GM23338 (cell line): ENCODE results near the gene SETBP1. TPM values are rescaled to one million over a fixed set of nuclear protein-coding genes. Genes with fewer than 3 reads are reported as not detected.

Source experiments
- ATAC-seq: fragments of 200-7000 bp; cut with Tn5 transposase; 3 replicates; pipeline ENCODE4 v1.9.1; 2020
- DNase-seq: peaks from one replicate; pipeline ENCODE4 v3.0.0-alpha.2; 2015; ENCODE audit warnings: low spot score
- H2AFZ ChIP-seq: fragments of 200-600 bp; sonication (generic); 2 replicates; pipeline ENCODE4 v1.8.0; 2016; ENCODE audit warnings: antibody characterized with exemption, mild to moderate bottlenecking, moderate library complexity
- H3F3A ChIP-seq: fragments of 200-600 bp; sonication (generic); replicated peaks from 2 replicates; pipeline ENCODE4 v1.8.0; 2017; ENCODE audit warnings: antibody characterized with exemption, mixed run types, low read depth
- H3K27ac ChIP-seq: fragments of 200-600 bp; sonication (generic); 2 replicates; pipeline ENCODE4 v1.6.1; 2016; ENCODE audit warnings: low read depth
- H3K27me3 ChIP-seq: fragments of 200-600 bp; sonication (generic); 2 replicates; pipeline ENCODE4 v1.8.0; 2016; ENCODE audit warnings: mild to moderate bottlenecking, mixed run types, moderate library complexity; ENCODE audit not compliant: insufficient read depth
- H3K36me3 ChIP-seq: fragments of 200-600 bp; sonication (generic); 2 replicates; pipeline ENCODE4 v1.8.0; 2016; ENCODE audit warnings: mild to moderate bottlenecking; ENCODE audit not compliant: insufficient read depth
- H3K4me1 ChIP-seq: fragments of 200-600 bp; sonication (generic); 2 replicates; pipeline ENCODE4 v1.8.0; 2016; ENCODE audit warnings: mild to moderate bottlenecking, moderate library complexity; ENCODE audit not compliant: insufficient read depth
- H3K4me2 ChIP-seq: fragments of 200-600 bp; sonication (generic); 2 replicates; pipeline ENCODE4 v1.7.1; 2017; ENCODE audit warnings: mixed run types
- H3K4me3 ChIP-seq: fragments of 200-600 bp; sonication (generic); 2 replicates; pipeline ENCODE4 v1.6.1; 2016; ENCODE audit warnings: mixed run types
- H3K79me2 ChIP-seq: fragments of 200-600 bp; sonication (generic); replicated peaks from 2 replicates; pipeline ENCODE4 v1.8.0; 2017; ENCODE audit warnings: mild to moderate bottlenecking; ENCODE audit not compliant: insufficient read depth
- H3K9me2 ChIP-seq: fragments of 200-600 bp; sonication (generic); 2 replicates; pipeline ENCODE4 v1.8.0; 2017; ENCODE audit not compliant: insufficient read depth
- H4K20me1 ChIP-seq: fragments of 200-600 bp; sonication (generic); replicated peaks from 2 replicates; pipeline ENCODE4 v1.8.0; 2017; ENCODE audit warnings: mild to moderate bottlenecking; ENCODE audit not compliant: insufficient read depth
- H3K27ac Mint-ChIP-seq: 2 replicates; pipeline ENCODE4 v1.8.0; 2020; ENCODE audit warnings: inconsistent platforms, mild to moderate bottlenecking, moderate library complexity, mixed read lengths
- H3K27me3 Mint-ChIP-seq: 3 replicates; pipeline ENCODE4 v1.8.0; 2022; ENCODE audit warnings: low read depth, mild to moderate bottlenecking, moderate library complexity, mixed read lengths, inconsistent platforms; ENCODE audit not compliant: insufficient read depth, poor library complexity
- H3K36me3 Mint-ChIP-seq: 3 replicates; pipeline ENCODE4 v1.8.0; 2021; ENCODE audit warnings: low read depth, mild to moderate bottlenecking, inconsistent platforms, moderate library complexity, mixed read lengths
- H3K4me1 Mint-ChIP-seq: 3 replicates; pipeline ENCODE4 v1.8.0; 2020; ENCODE audit warnings: mild to moderate bottlenecking, inconsistent platforms, mixed read lengths
- H3K4me3 Mint-ChIP-seq: 3 replicates; pipeline ENCODE4 v1.8.0; 2021; ENCODE audit warnings: moderate library complexity, mild to moderate bottlenecking, inconsistent platforms, mixed read lengths
- H3K9me3 Mint-ChIP-seq: 3 replicates; pipeline ENCODE4 v1.8.0; 2020; ENCODE audit warnings: moderate library complexity, mild to moderate bottlenecking, inconsistent platforms, mixed read lengths
- CREB1 ChIP-seq: fragments of 250-450 bp; sonication (Bioruptor Pico); IDR thresholded peaks from 2 replicates; pipeline ENCODE4 v1.5.0; 2020; ENCODE audit warnings: low read depth, mild to moderate bottlenecking, moderate library complexity
- CTCF ChIP-seq, 2 experiments: fragments of 200-600 bp in 1 of 2; sonication (generic) in 1 of 2; conservative IDR thresholded peaks; 2 replicates each; pipeline versions ENCODE4 v1.5.1 to v1.6.1; 2016 to 2017; ENCODE audit warnings: antibody characterized with exemption in 2 of 2, low read depth in 2 of 2, mild to moderate bottlenecking in 2 of 2, moderate library complexity in 1 of 2
- ETS1 ChIP-seq: IDR thresholded peaks from 2 replicates; pipeline ENCODE4 v1.6.1; 2016; ENCODE audit warnings: antibody characterized with exemption
- EZH2 ChIP-seq: fragments of 200-600 bp; sonication (generic); IDR thresholded peaks from one replicate; pipeline ENCODE4 v1.8.0; 2017; ENCODE audit warnings: antibody characterized with exemption, mild to moderate bottlenecking, low read depth; ENCODE audit not compliant: unreplicated experiment
- EZH2phosphoT487 ChIP-seq: fragments of 200-600 bp; sonication (generic); IDR thresholded peaks from one replicate; pipeline ENCODE4 v1.8.1; 2018; ENCODE audit warnings: antibody characterized with exemption; ENCODE audit not compliant: unreplicated experiment
- JUNB ChIP-seq: IDR thresholded peaks from one replicate; pipeline ENCODE4 v1.6.1; 2016; ENCODE audit warnings: antibody characterized with exemption; ENCODE audit not compliant: unreplicated experiment
- NANOG ChIP-seq: IDR thresholded peaks from 2 replicates; pipeline ENCODE4 v1.6.1; 2016; ENCODE audit warnings: antibody characterized with exemption, borderline replicate concordance
- POLR2AphosphoS5 ChIP-seq: IDR thresholded peaks from 2 replicates; pipeline ENCODE4 v1.6.1; 2016; ENCODE audit warnings: antibody characterized with exemption, low read depth
- REST ChIP-seq: IDR thresholded peaks from one replicate; pipeline ENCODE4 v1.6.1; 2018; ENCODE audit warnings: antibody characterized with exemption; ENCODE audit not compliant: unreplicated experiment
- STAT1 ChIP-seq: IDR thresholded peaks from one replicate; pipeline ENCODE4 v1.6.1; 2016; ENCODE audit warnings: antibody characterized with exemption; ENCODE audit not compliant: unreplicated experiment
- ZNF114 ChIP-seq: fragments of 250-450 bp; sonication (Bioruptor Pico); IDR thresholded peaks from 2 replicates; pipeline ENCODE4 v1.5.0; 2020; ENCODE audit warnings: mild to moderate bottlenecking, moderate library complexity
- ZNF331 ChIP-seq: fragments of 250-450 bp; sonication (Bioruptor Pico); IDR thresholded peaks from 2 replicates; pipeline ENCODE4 v1.5.0; 2020; ENCODE audit warnings: low read depth, mild to moderate bottlenecking, moderate library complexity
- polyA plus RNA-seq: library from polyadenylated mRNA; unstranded; fragments of >200 nt; fragmentation: Nextera tagmentation; extraction: Ambion mirVana; gene quantifications from 2 replicates; pipeline ENCODE4 v1.2.1, GENCODE V29; 2016
- total RNA-seq: library from RNA; depleted of rRNA; stranded (reverse); fragments of >200 nt; shearing (Covaris generic); gene quantifications from 2 replicates; pipeline ENCODE4 v1.2.3, GENCODE V29; 2014

Gene SETBP1
- total and polyA plus RNA-seq, 2 experiments from 2014 or later: 1.6 to 5.5 TPM

GRCh38 chr18:44651918-44652572, 28.6 kb upstream of the SETBP1 start:
- no peak overlapping the region for H3K4me3 ChIP-seq
- H3K9me2 ChIP-seq: no peaks in the 10 kb centered on the region
- no peak overlapping the region for H3K4me2 ChIP-seq
- no peak overlapping the region for H3K27ac ChIP-seq
- no peaks in the 10 kb centered on the region for H3K4me1 ChIP-seq
- DNase-seq: no peak
- H3K27me3 ChIP-seq: no peaks in the 10 kb centered on the region
- H3K4me1 Mint-ChIP-seq: peaks cover 8% of the 10 kb centered on the region; the same call in 2 of the 3 replicates
- H3K9me3 Mint-ChIP-seq: no peaks in the 10 kb centered on the region; the same call in 2 of the 3 replicates
- no peak overlapping the region for H3K4me3 Mint-ChIP-seq
- H3F3A ChIP-seq: no peaks in the 10 kb centered on the region
- no peaks in the 10 kb centered on the region for H3K36me3 Mint-ChIP-seq
- peaks cover 2% of the 10 kb centered on the region for H3K27me3 Mint-ChIP-seq
- no peaks in the 10 kb centered on the region for H4K20me1 ChIP-seq
- peak overlapping the region; percentile 20; the same call in 1 of the 2 replicates for H3K27ac Mint-ChIP-seq
- no peak overlapping the region for H2AFZ ChIP-seq
- H3K79me2 ChIP-seq: no peaks in the 10 kb centered on the region
- no peak for ATAC-seq
- TF ChIP-seq CREB1 (CRISPR knock-in tag) (no peak), REST (no peak), POLR2AphosphoS5 (no peak), NANOG (no peak), JUNB (no peak), ZNF331 (CRISPR knock-in tag) (no peak), ZNF114 (CRISPR knock-in tag) (no peak), ETS1 (no peak)
- no peaks in the 10 kb centered on the region for H3K36me3 ChIP-seq

- Histone ChIP-seq H3K27me3 (no peaks in the 10 kb centered on the region), H4K20me1 (no peaks in the 10 kb centered on the region), H3K9me2 (no peaks in the 10 kb centered on the region), H3K36me3 (no peaks in the 10 kb centered on the region), H3K4me3 (no peak overlapping the region), H3K27ac (no peak overlapping the region), H3K4me2 (no peak overlapping the region), H3K4me1 (no peaks in the 10 kb centered on the region), H3F3A (no peaks in the 10 kb centered on the region), H3K79me2 (no peaks in the 10 kb centered on the region), H2AFZ (no peak overlapping the region)
- DNase-seq (no peak), ATAC-seq (no peak)
- TF ChIP-seq EZH2: no peak
- TF ChIP-seq ZNF114 (CRISPR knock-in tag): no peak
- TF ChIP-seq CREB1 (CRISPR knock-in tag): no peak
- no peak for TF ChIP-seq REST
- no peak for TF ChIP-seq JUNB
- TF ChIP-seq EZH2phosphoT487: no peak
- TF ChIP-seq CTCF (conservative IDR thresholded peaks at IDR 0.05; ENCODE audit: low read depth in 2 of 2): no peak
- TF ChIP-seq NANOG: no peak
- TF ChIP-seq ETS1: no peak
- no peak for TF ChIP-seq STAT1
- no peak for TF ChIP-seq POLR2AphosphoS5
- TF ChIP-seq ZNF331 (CRISPR knock-in tag): no peak
- no peak overlapping the region for H3K4me3 Mint-ChIP-seq
- peaks cover 8% of the 10 kb centered on the region; the same call in 2 of the 3 replicates for H3K4me1 Mint-ChIP-seq
- no peaks in the 10 kb centered on the region; the same call in 2 of the 3 replicates for H3K9me3 Mint-ChIP-seq
- H3K27me3 Mint-ChIP-seq: peaks cover 2% of the 10 kb centered on the region
- no peak overlapping the region for H3K27ac Mint-ChIP-seq
- H3K36me3 Mint-ChIP-seq: no peaks in the 10 kb centered on the region
These were observed 28.0 kb upstream of the SETBP1 start for GRCh38 chr18:44652722-44653121.
